ENCODE results near the gene GLIS1.

The GLIS1 gene

GRCh38 chr1:53590531-53591515 lies 148.1 kb downstream of the GLIS1 start:
- ChIA-PET POLR2A (interaction anchor here (0.6 kb wide), 1 partner anchor 289 kb away, joined by 4 read pairs; no protein-coding TSS in a partner anchor), CTCF (interaction anchor here (1.2 to 3.6 kb wide), 3 partner anchors 14 to 163 kb away, joined by 3 to 9 read pairs (median 5); no protein-coding TSS in a partner anchor)
- no peak for TF ChIP-seq CTCF (IDR thresholded peaks at IDR 0.05; ENCODE audit: insufficient read depth, low read length, missing control alignments)
- DNase-seq (ENCODE audit: low read depth, low spot score): peak; percentile 45
- no peak overlapping the region for H3K4me3 ChIP-seq (ENCODE audit: low read depth, low read length)

- DNase-seq (ENCODE audit: low read depth, low spot score): no peak
- CTCF ChIA-PET: interaction anchor here (1.2 to 3.6 kb wide), 3 partner anchors 14 to 164 kb away, joined by 3 to 9 read pairs (median 5); no protein-coding TSS in a partner anchor
- TF ChIP-seq CTCF (IDR thresholded peaks at IDR 0.05; ENCODE audit: insufficient read depth, low read length, missing control alignments): no peak
- no peak overlapping the region for H3K4me3 ChIP-seq (ENCODE audit: low read depth, low read length)
- POLR2A ChIA-PET: no interaction called here
Observed at GRCh38 chr1:53590104-53590503, 148.9 kb downstream of the GLIS1 start.

- TF ChIP-seq CTCF (IDR thresholded peaks at IDR 0.05; ENCODE audit: insufficient read depth, low read length, missing control alignments): no peak
- ChIA-PET POLR2A (no interaction called here), CTCF (interaction anchor here (0.9 to 1.7 kb wide), 3 partner anchors 16 to 165 kb away, joined by 3 to 5 read pairs (median 3); no protein-coding TSS in a partner anchor)
- H3K4me3 ChIP-seq (ENCODE audit: low read depth, low read length): no peak overlapping the region
- no peak for DNase-seq (ENCODE audit: low read depth, low spot score)
Observed at GRCh38 chr1:53589043-53589887, 149.7 kb downstream of the GLIS1 start.

GRCh38 chr1:53588053-53588779 lies 150.7 kb downstream of the GLIS1 start:
- ChIA-PET POLR2A (no interaction called here), CTCF (interaction anchor here (1.2 kb wide), 1 partner anchor 166 kb away, joined by 3 read pairs; no protein-coding TSS in a partner anchor)
- no peak for DNase-seq (ENCODE audit: low read depth, low spot score)
- no peak overlapping the region for H3K4me3 ChIP-seq (ENCODE audit: low read depth, low read length)
- no peak for TF ChIP-seq CTCF (IDR thresholded peaks at IDR 0.05; ENCODE audit: insufficient read depth, low read length, missing control alignments)

GRCh38 chr1:53587252-53587988 lies 151.5 kb downstream of the GLIS1 start:
- CTCF ChIA-PET: interaction anchor here (1.0 to 1.2 kb wide), 3 partner anchors 48 to 167 kb away, joined by 3 to 5 read pairs (median 3); no protein-coding TSS in a partner anchor
- no peak for DNase-seq (ENCODE audit: low read depth, low spot score)
- POLR2A ChIA-PET: no interaction called here
- no peak for TF ChIP-seq CTCF (IDR thresholded peaks at IDR 0.05; ENCODE audit: insufficient read depth, low read length, missing control alignments)
- no peak overlapping the region for H3K4me3 ChIP-seq (ENCODE audit: low read depth, low read length)
